Transverse colon (tissue), 4 donors: Measurements from ENCODE around the gene KCNK15. TPM values are rescaled to one million over a fixed set of nuclear protein-coding genes. Genes with fewer than 3 reads are reported as not detected.

Source experiments
- DNase-seq: peaks from one replicate; pipeline ENCODE4 v3.0.0-alpha.2; 2019
- H3K27ac ChIP-seq, 4 donors: fragments of 200-600 bp; sonication (generic); 2 replicates each; pipeline ENCODE4 v1.5.1; 2016 to 2018; ENCODE audit warnings: inconsistent platforms in 4 of 4
- H3K27me3 ChIP-seq: fragments of 200-600 bp; sonication (generic); 2 replicates; pipeline ENCODE4 v1.5.1; 2017; ENCODE audit warnings: inconsistent platforms
- H3K36me3 ChIP-seq, 4 donors: fragments of 200-600 bp; sonication (generic); 2 replicates each; pipeline ENCODE4 v1.5.1; 2017 to 2019; ENCODE audit warnings: inconsistent platforms in 4 of 4
- H3K4me1 ChIP-seq, 4 donors: fragments of 200-600 bp; sonication (generic); 2 replicates each; pipeline ENCODE4 v1.5.1; 2017 to 2020; ENCODE audit warnings: inconsistent platforms in 4 of 4
- H3K4me3 ChIP-seq, 4 donors: fragments of 200-600 bp; sonication (generic); 1 replicate in 1 of 4; 2 replicates in 3 of 4; pipeline versions ENCODE4 v1.5.1 to v1.6.1; 2017 to 2019; ENCODE audit warnings: inconsistent platforms in 4 of 4
- H3K9me3 ChIP-seq, 2 donors: fragments of 200-600 bp; sonication (generic); 2 replicates each; pipeline ENCODE4 v1.5.1; 2017 to 2019; ENCODE audit warnings: inconsistent platforms in 2 of 2
- EP300 ChIP-seq: sonication (generic); formaldehyde crosslinking; IDR thresholded peaks from one replicate; pipeline ENCODE4 v1.6.1; 2017; ENCODE audit warnings: antibody characterized with exemption, low read depth
- POLR2A ChIP-seq: fragments of 450-650 bp; IDR thresholded peaks from one replicate; pipeline ENCODE4 v1.6.1; 2016; ENCODE audit warnings: antibody characterized with exemption, mild to moderate bottlenecking, moderate library complexity
- POLR2AphosphoS5 ChIP-seq, 3 donors: sonication (generic); formaldehyde crosslinking; IDR thresholded peaks; one replicate each; pipeline ENCODE4 v1.6.1; 2016; ENCODE audit warnings: antibody characterized with exemption in 3 of 3
- WGBS, 2 donors: methylation state at CpG; one replicate each; pipeline ENCODE4 v1.1.5; 2018; ENCODE audit warnings: low coverage in 1 of 2; 5-methylcytosine and 5-hydroxymethylcytosine counted together
- in situ Hi-C, 4 donors: fragments of 200-750 bp; cut with MboI; loops; one replicate each; pipeline versions ENCODE4 v1.15.0 to v1.15.1; 2017; ENCODE audit warnings: low sequenced_read_pairs in 3 of 4, low pct_ligation_motif_present in 1 of 4, low pct_unique_long_range_greater_than_20kb in 1 of 4
- intact Hi-C: fragments of 100-400 bp; cut with DNase I; formaldehyde crosslinking; loops from one replicate; pipeline ENCODE4 v1.15.1; 2023; ENCODE audit warnings: low total_unique reads
- total RNA-seq, 4 donors: library from RNA; depleted of rRNA; stranded (reverse); fragments of >200 nt; gene quantifications; one replicate each; pipeline ENCODE4 v1.1.0, GENCODE V29; 2016
- TF ChIP-seq, protein P1 (sequence below), 5 experiments: fragments of 200-600 bp in 3 of 5; fragments of 450-650 bp in 2 of 5; sonication (generic) in 3 of 5; IDR thresholded peaks; 1 replicate in 2 of 5; 2 replicates in 3 of 5; pipeline ENCODE4 v1.5.1; 2016 to 2017; ENCODE audit warnings: antibody characterized with exemption in 5 of 5, inconsistent platforms in 3 of 5, mild to moderate bottlenecking in 2 of 5, moderate library complexity in 1 of 5

The KCNK15 gene
- total RNA-seq, 4 donors from 2014 or later, result 0.27 to 1.3 TPM; not detected in 2

GRCh38 chr20:44720997-44721784 is 24.5 kb upstream of the KCNK15 start:
- Histone ChIP-seq H3K36me3 (no peaks in the 10 kb centered on the region), H3K27me3 (peaks cover 9% of the 10 kb centered on the region), H3K4me1 (no peaks in the 10 kb centered on the region), H3K9me3 (no peaks in the 10 kb centered on the region), H3K27ac (peak overlapping the region in 3 of 4 donors; percentile 33 to 35 (median 35)), H3K4me3 (no peak overlapping the region)
- intact Hi-C loops (no loop called here), in situ Hi-C loops (no loop called here)
- 41 to 50% methylated on average over 11 of the region's 11 CpGs for WGBS, 2 donors
- DNase-seq, result no peak
- TF ChIP-seq POLR2A, result no peak
- TF ChIP-seq POLR2AphosphoS5 (IDR thresholded peaks at IDR 0.05), result no peak
- no peak for TF ChIP-seq EP300
- TF ChIP-seq, protein P1, sequence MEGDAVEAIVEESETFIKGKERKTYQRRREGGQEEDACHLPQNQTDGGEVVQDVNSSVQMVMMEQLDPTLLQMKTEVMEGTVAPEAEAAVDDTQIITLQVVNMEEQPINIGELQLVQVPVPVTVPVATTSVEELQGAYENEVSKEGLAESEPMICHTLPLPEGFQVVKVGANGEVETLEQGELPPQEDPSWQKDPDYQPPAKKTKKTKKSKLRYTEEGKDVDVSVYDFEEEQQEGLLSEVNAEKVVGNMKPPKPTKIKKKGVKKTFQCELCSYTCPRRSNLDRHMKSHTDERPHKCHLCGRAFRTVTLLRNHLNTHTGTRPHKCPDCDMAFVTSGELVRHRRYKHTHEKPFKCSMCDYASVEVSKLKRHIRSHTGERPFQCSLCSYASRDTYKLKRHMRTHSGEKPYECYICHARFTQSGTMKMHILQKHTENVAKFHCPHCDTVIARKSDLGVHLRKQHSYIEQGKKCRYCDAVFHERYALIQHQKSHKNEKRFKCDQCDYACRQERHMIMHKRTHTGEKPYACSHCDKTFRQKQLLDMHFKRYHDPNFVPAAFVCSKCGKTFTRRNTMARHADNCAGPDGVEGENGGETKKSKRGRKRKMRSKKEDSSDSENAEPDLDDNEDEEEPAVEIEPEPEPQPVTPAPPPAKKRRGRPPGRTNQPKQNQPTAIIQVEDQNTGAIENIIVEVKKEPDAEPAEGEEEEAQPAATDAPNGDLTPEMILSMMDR (IDR thresholded peaks at IDR 0.05), result no peak

- intact Hi-C loops (no loop called here), in situ Hi-C loops (no loop called here)
- no peak overlapping the region for H3K4me3 ChIP-seq
- no peaks in the 10 kb centered on the region for H3K36me3 ChIP-seq
- WGBS, 2 donors, result 83 to 89% methylated on average over 1 of the region's 1 CpG
- H3K27ac ChIP-seq, result no peak overlapping the region
- no peaks in the 10 kb centered on the region for H3K9me3 ChIP-seq
- DNase-seq, result no peak
- TF ChIP-seq POLR2AphosphoS5 (IDR thresholded peaks at IDR 0.05), result no peak
- TF ChIP-seq EP300, result no peak
- TF ChIP-seq POLR2A, result no peak
- TF ChIP-seq, protein P1 (IDR thresholded peaks at IDR 0.05), result no peak
- H3K4me1 ChIP-seq, result no peaks in the 10 kb centered on the region
- H3K27me3 ChIP-seq, result peaks cover 9% of the 10 kb centered on the region
Observed at GRCh38 chr20:44721785-44722054, 23.9 kb upstream of the KCNK15 start.

DNA sequence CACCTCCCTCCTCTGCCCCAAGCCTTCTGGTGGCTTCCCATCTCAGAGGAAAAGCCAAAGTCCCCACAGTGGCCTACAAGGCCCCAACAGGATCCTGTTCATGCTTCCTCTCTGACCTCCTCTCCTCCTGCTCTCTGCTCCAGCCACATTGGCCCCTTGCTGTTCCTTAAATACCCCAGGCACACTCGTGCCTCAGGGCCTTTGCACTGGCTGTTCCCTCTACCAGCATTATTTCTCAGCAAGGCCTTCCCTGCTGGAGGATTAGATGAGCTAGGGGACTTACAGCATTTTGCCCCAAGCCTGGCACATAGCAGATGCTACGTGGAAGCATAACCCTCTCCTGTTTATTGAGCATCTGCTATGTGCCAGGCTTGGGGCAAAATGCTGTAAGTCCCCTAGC is 22.7 kb upstream of the KCNK15 start:
- DNase-seq, result no peak
- Histone ChIP-seq H3K4me1 (no peaks in the 10 kb centered on the region), H3K4me3 (no peak overlapping the region), H3K27me3 (peaks cover 9% of the 10 kb centered on the region), H3K27ac (no peak overlapping the region), H3K9me3 (no peaks in the 10 kb centered on the region), H3K36me3 (no peaks in the 10 kb centered on the region)
- WGBS, 2 donors, result 74% methylated on average over 2 of the region's 2 CpGs; no CpG with 5 or more reads in 1 of the 2 donors
- in situ Hi-C loops (no loop called here), intact Hi-C loops (no loop called here)
- TF ChIP-seq POLR2A (no peak), POLR2AphosphoS5 (IDR thresholded peaks at IDR 0.05) (no peak), EP300 (no peak)
- TF ChIP-seq, protein P1 (IDR thresholded peaks at IDR 0.05), result no peak

DNA sequence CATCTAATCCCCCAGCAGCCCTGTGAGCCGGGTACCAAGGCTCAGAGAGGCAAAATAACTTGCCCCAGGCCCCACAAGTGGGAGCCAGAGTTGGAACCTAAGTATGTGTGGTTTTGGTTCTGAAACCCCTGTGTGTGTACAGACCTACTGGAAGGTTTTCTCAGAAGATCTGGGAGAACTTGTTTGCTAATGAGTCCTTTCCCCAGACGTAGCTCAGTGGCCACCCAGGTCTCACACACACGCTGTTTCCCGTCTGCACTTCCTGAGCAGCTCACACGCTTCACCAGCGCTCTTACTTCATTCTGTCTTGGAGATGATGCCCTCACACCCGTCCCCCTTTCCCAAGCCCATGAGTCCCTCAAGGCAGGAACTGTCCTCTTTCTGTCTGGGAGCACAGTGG is 22.3 kb upstream of the KCNK15 start:
- Histone ChIP-seq H3K4me1 (no peaks in the 10 kb centered on the region), H3K27me3 (peaks cover 9% of the 10 kb centered on the region), H3K9me3 (no peaks in the 10 kb centered on the region), H3K4me3 (no peak overlapping the region), H3K36me3 (no peaks in the 10 kb centered on the region), H3K27ac (no peak overlapping the region)
- TF ChIP-seq POLR2A (no peak), POLR2AphosphoS5 (IDR thresholded peaks at IDR 0.05) (no peak), EP300 (no peak)
- TF ChIP-seq, protein P1 (IDR thresholded peaks at IDR 0.05), result no peak
- 74% methylated on average over 7 of the region's 7 CpGs; no CpG with 5 or more reads in 1 of the 2 donors for WGBS, 2 donors
- in situ Hi-C loops, result no loop called here
- DNase-seq, result no peak
- intact Hi-C loops, result no loop called here
